ENCODE data around the gene CANX.

- TF ChIP-seq, protein P1, sequence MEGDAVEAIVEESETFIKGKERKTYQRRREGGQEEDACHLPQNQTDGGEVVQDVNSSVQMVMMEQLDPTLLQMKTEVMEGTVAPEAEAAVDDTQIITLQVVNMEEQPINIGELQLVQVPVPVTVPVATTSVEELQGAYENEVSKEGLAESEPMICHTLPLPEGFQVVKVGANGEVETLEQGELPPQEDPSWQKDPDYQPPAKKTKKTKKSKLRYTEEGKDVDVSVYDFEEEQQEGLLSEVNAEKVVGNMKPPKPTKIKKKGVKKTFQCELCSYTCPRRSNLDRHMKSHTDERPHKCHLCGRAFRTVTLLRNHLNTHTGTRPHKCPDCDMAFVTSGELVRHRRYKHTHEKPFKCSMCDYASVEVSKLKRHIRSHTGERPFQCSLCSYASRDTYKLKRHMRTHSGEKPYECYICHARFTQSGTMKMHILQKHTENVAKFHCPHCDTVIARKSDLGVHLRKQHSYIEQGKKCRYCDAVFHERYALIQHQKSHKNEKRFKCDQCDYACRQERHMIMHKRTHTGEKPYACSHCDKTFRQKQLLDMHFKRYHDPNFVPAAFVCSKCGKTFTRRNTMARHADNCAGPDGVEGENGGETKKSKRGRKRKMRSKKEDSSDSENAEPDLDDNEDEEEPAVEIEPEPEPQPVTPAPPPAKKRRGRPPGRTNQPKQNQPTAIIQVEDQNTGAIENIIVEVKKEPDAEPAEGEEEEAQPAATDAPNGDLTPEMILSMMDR (IDR thresholded peaks at IDR 0.05): no peak
- no peak for TF ChIP-seq POLR2A (IDR thresholded peaks at IDR 0.05)
Observed at GRCh38 chr5:179746872-179747271, 48.1 kb downstream of the CANX start.

Measured in testis (tissue), 2 donors.